OCI-LY3 (cell line): ENCODE data around the gene APIP.

Source experiments
- CTCF ChIP-seq: fragments of 200-600, 300-600 bp; sonication (generic); IDR thresholded peaks from 2 replicates; pipeline ENCODE4 v1.5.1; 2014; ENCODE audit warnings: antibody characterized with exemption, low read length, low read depth
- EZH2phosphoT487 ChIP-seq: fragments of 200-600 bp; shearing (Covaris generic); IDR thresholded peaks from 2 replicates; pipeline ENCODE4 v1.6.1; 2018; ENCODE audit warnings: antibody characterized with exemption, mixed run types, low read depth

- TF ChIP-seq CTCF, result peak; percentile 18; the same call in 1 of the 2 replicates
- no peak for TF ChIP-seq EZH2phosphoT487
Observed at GRCh38 chr11:34869425-34869824, 46.8 kb downstream of the APIP start.
